Trophoblast cell (in vitro differentiated cells and primary cell): ENCODE measurements around the gene METRNL.

Experiments
- DNase-seq, 2 donors: peaks; one replicate each; pipeline ENCODE4 v3.0.0-alpha.2; 2016
- H2AFZ ChIP-seq: 2 replicates; pipeline ENCODE4 v1.6.1; 2013; ENCODE audit warnings: low read length, moderate library complexity, mild to moderate bottlenecking; ENCODE audit not compliant: insufficient read depth, poor library complexity
- H2AK5ac ChIP-seq: 2 replicates; pipeline ENCODE4 v1.6.1; 2013; ENCODE audit warnings: mild to moderate bottlenecking, low read length
- H2BK120ac ChIP-seq: 2 replicates; pipeline ENCODE4 v1.6.1; 2013; ENCODE audit warnings: low read length, mild to moderate bottlenecking, moderate library complexity; ENCODE audit not compliant: insufficient read depth, poor library complexity
- H2BK12ac ChIP-seq: 2 replicates; pipeline ENCODE4 v1.6.1; 2013; ENCODE audit warnings: mild to moderate bottlenecking, low read length, moderate library complexity
- H2BK5ac ChIP-seq: 2 replicates; pipeline ENCODE4 v1.6.1; 2013; ENCODE audit warnings: low read length, low read depth, moderate library complexity, mild to moderate bottlenecking; ENCODE audit not compliant: poor library complexity
- H3K14ac ChIP-seq: 2 replicates; pipeline ENCODE4 v1.6.1; 2013; ENCODE audit warnings: mild to moderate bottlenecking, low read length
- H3K18ac ChIP-seq: 2 replicates; pipeline ENCODE4 v1.6.1; 2013; ENCODE audit warnings: mild to moderate bottlenecking, low read length
- H3K23ac ChIP-seq: 2 replicates; pipeline ENCODE4 v1.6.1; 2013; ENCODE audit warnings: low read length
- H3K27ac ChIP-seq: 2 replicates; pipeline ENCODE4 v1.5.1; 2013; ENCODE audit warnings: low read depth, mild to moderate bottlenecking, inconsistent platforms, low read length, moderate library complexity
- H3K27me3 ChIP-seq: 2 replicates; pipeline ENCODE4 v1.6.1; 2013; ENCODE audit warnings: inconsistent platforms, mild to moderate bottlenecking, low read length, moderate library complexity; ENCODE audit not compliant: insufficient read depth
- H3K36me3 ChIP-seq, 2 experiments: 1 replicate in 1 of 2; 2 replicates in 1 of 2; pipeline ENCODE4 v1.6.1; 2013; ENCODE audit warnings: low read length in 2 of 2, mild to moderate bottlenecking in 2 of 2, moderate library complexity in 1 of 2; ENCODE audit not compliant: insufficient read depth in 2 of 2, control insufficient read depth in 1 of 2
- H3K4ac ChIP-seq: 2 replicates; pipeline ENCODE4 v1.6.1; 2013; ENCODE audit warnings: low read depth, mild to moderate bottlenecking, low read length, moderate library complexity
- H3K4me1 ChIP-seq, 2 experiments: 1 replicate in 1 of 2; 2 replicates in 1 of 2; pipeline ENCODE4 v1.6.1; 2013; ENCODE audit warnings: low read length in 2 of 2, mild to moderate bottlenecking in 2 of 2, moderate library complexity in 1 of 2; ENCODE audit not compliant: insufficient read depth in 2 of 2, control insufficient read depth in 1 of 2
- H3K4me2 ChIP-seq: 2 replicates; pipeline ENCODE4 v1.6.1; 2013; ENCODE audit warnings: inconsistent platforms, mild to moderate bottlenecking, low read length, moderate library complexity
- H3K4me3 ChIP-seq: 2 replicates; pipeline ENCODE4 v1.5.1; 2013; ENCODE audit warnings: mild to moderate bottlenecking, low read depth, low read length, inconsistent platforms
- H3K79me1 ChIP-seq: one replicate; pipeline ENCODE4 v1.6.1; 2013; ENCODE audit warnings: low read length
- H3K79me2 ChIP-seq: 2 replicates; pipeline ENCODE4 v1.6.1; 2013; ENCODE audit warnings: low read length, mild to moderate bottlenecking; ENCODE audit not compliant: control insufficient read depth, insufficient read depth, poor library complexity
- H3K9ac ChIP-seq: 2 replicates; pipeline ENCODE4 v1.6.1; 2013; ENCODE audit warnings: mild to moderate bottlenecking, low read length
- H3K9me3 ChIP-seq: 2 replicates; pipeline ENCODE4 v1.6.1; 2013; ENCODE audit warnings: low read depth, mild to moderate bottlenecking, control low read depth, inconsistent platforms, low read length; ENCODE audit not compliant: insufficient read depth
- H4K12ac ChIP-seq: 2 replicates; pipeline ENCODE4 v1.6.1; 2013; ENCODE audit warnings: low read depth, mild to moderate bottlenecking, low read length, moderate library complexity
- H4K8ac ChIP-seq: 2 replicates; pipeline ENCODE4 v1.6.1; 2013; ENCODE audit warnings: low read depth, mild to moderate bottlenecking, low read length, moderate library complexity
- H4K91ac ChIP-seq: one replicate; pipeline ENCODE4 v1.6.1; 2013; ENCODE audit warnings: low read depth, mild to moderate bottlenecking, low read length, moderate library complexity
- WGBS: extraction: QIAGEN DNeasy Blood & Tissue Kit; methylation state at CpG from one replicate; pipeline ENCODE4 v1.1.7; 2013; ENCODE audit warnings: missing lambda C conversion rate; ENCODE audit not compliant: insufficient read length, insufficient coverage; ENCODE audit errors: extremely low coverage; 5-methylcytosine and 5-hydroxymethylcytosine counted together

Gene METRNL

GRCh38 chr17:83114706-83115105 is 35.3 kb downstream of the METRNL start:
- Histone ChIP-seq H4K12ac (no peak overlapping the region), H3K9ac (no peak overlapping the region), H3K9me3 (peaks cover 27% of the 10 kb centered on the region), H3K4ac (no peak overlapping the region), H2AK5ac (no peak overlapping the region), H3K27me3 (no peaks in the 10 kb centered on the region), H3K14ac (no peak overlapping the region), H2BK12ac (no peak overlapping the region), H4K8ac (no peak overlapping the region), H3K4me1 (peaks cover 6 to 7% of the 10 kb centered on the region in 2 experiments), H3K79me2 (peaks cover 2% of the 10 kb centered on the region), H3K4me3 (no peak overlapping the region), H3K79me1 (peaks cover 5% of the 10 kb centered on the region), H3K23ac (no peak overlapping the region), H2BK120ac (no peak overlapping the region), H2AFZ (no peak overlapping the region), H3K18ac (no peak overlapping the region), H3K36me3 (no peaks in the 10 kb centered on the region), H3K4me2 (no peak overlapping the region), H2BK5ac (no peak overlapping the region), H4K91ac (no peak overlapping the region), H3K27ac (no peak overlapping the region)
- no CpG with 5 or more reads among the region's 15 CpGs for WGBS
- DNase-seq, result no peak

GRCh38 chr17:83115202-83115651 is 35.8 kb downstream of the METRNL start:
- Histone ChIP-seq H3K4me1 (peaks cover 1 to 2% of the 10 kb centered on the region in 2 experiments), H3K79me1 (peaks cover 1% of the 10 kb centered on the region), H3K4ac (no peak overlapping the region), H4K91ac (no peak overlapping the region), H2AFZ (no peak overlapping the region), H2BK120ac (no peak overlapping the region), H2AK5ac (no peak overlapping the region), H2BK5ac (no peak overlapping the region), H4K8ac (no peak overlapping the region), H3K36me3 (no peaks in the 10 kb centered on the region), H3K79me2 (no peaks in the 10 kb centered on the region), H3K9me3 (peaks cover 23% of the 10 kb centered on the region), H3K4me2 (no peak overlapping the region), H4K12ac (no peak overlapping the region), H3K9ac (no peak overlapping the region), H3K23ac (no peak overlapping the region), H3K14ac (no peak overlapping the region), H3K27ac (no peak overlapping the region), H3K27me3 (peaks cover under 1% of the 10 kb centered on the region), H3K4me3 (no peak overlapping the region), H3K18ac (no peak overlapping the region), H2BK12ac (no peak overlapping the region)
- no CpG with 5 or more reads among the region's 19 CpGs for WGBS
- DNase-seq, result no peak

- H3K27ac ChIP-seq, result no peak overlapping the region
- no peak overlapping the region for H4K12ac ChIP-seq
- H3K79me2 ChIP-seq, result no peaks in the 10 kb centered on the region
- no peak overlapping the region for H2BK120ac ChIP-seq
- H3K4me3 ChIP-seq, result no peak overlapping the region
- no peak overlapping the region for H3K4me2 ChIP-seq
- no peak overlapping the region for H3K23ac ChIP-seq
- H3K9ac ChIP-seq, result no peak overlapping the region
- no peak overlapping the region for H3K18ac ChIP-seq
- no peak for DNase-seq
- H3K4ac ChIP-seq, result no peak overlapping the region
- no peak overlapping the region for H2BK12ac ChIP-seq
- no peak overlapping the region for H2BK5ac ChIP-seq
- H3K14ac ChIP-seq, result no peak overlapping the region
- H4K8ac ChIP-seq, result no peak overlapping the region
- H3K4me1 ChIP-seq, result no peaks in the 10 kb centered on the region
- no peaks in the 10 kb centered on the region for H3K79me1 ChIP-seq
- no peaks in the 10 kb centered on the region for H3K36me3 ChIP-seq
- H4K91ac ChIP-seq, result no peak overlapping the region
- H3K27me3 ChIP-seq, result peaks cover 3% of the 10 kb centered on the region
- H2AK5ac ChIP-seq, result no peak overlapping the region
- H3K9me3 ChIP-seq, result peaks cover 24% of the 10 kb centered on the region
- WGBS, result no CpG with 5 or more reads among the region's 18 CpGs
- H2AFZ ChIP-seq, result no peak overlapping the region
Measured at GRCh38 chr17:83115832-83116231, 36.4 kb downstream of the METRNL start.

GRCh38 chr17:83116311-83116771 is 36.9 kb downstream of the METRNL start:
- H4K8ac ChIP-seq, result no peak overlapping the region
- H3K23ac ChIP-seq, result no peak overlapping the region
- no peak overlapping the region for H2BK5ac ChIP-seq
- DNase-seq, result no peak
- no peak overlapping the region for H2BK12ac ChIP-seq
- no peak overlapping the region for H3K27ac ChIP-seq
- no peak overlapping the region for H3K18ac ChIP-seq
- H3K4me2 ChIP-seq, result no peak overlapping the region
- peaks cover 3% of the 10 kb centered on the region for H3K27me3 ChIP-seq
- H3K4ac ChIP-seq, result no peak overlapping the region
- H3K9ac ChIP-seq, result no peak overlapping the region
- H2BK120ac ChIP-seq, result no peak overlapping the region
- no peak overlapping the region for H2AFZ ChIP-seq
- no peak overlapping the region for H4K12ac ChIP-seq
- no peaks in the 10 kb centered on the region for H3K79me1 ChIP-seq
- no peaks in the 10 kb centered on the region for H3K79me2 ChIP-seq
- H2AK5ac ChIP-seq, result no peak overlapping the region
- no peak overlapping the region for H3K14ac ChIP-seq
- H3K4me3 ChIP-seq, result no peak overlapping the region
- H4K91ac ChIP-seq, result no peak overlapping the region
- no peaks in the 10 kb centered on the region for H3K36me3 ChIP-seq
- H3K9me3 ChIP-seq, result peaks cover 24% of the 10 kb centered on the region
- H3K4me1 ChIP-seq, result no peaks in the 10 kb centered on the region
- no CpG with 5 or more reads among the region's 23 CpGs for WGBS
